Cardiac muscle cell (in vitro differentiated cells and primary cell): ENCODE measurements around the gene CDK2. TPM values are rescaled to one million over a fixed set of nuclear protein-coding genes. Genes with fewer than 3 reads are reported as not detected.
A peak's percentile ranks its signal among the peaks of the same experiment; 100 is the strongest.
"Not testable (repeated sequence)": the region's sequence is repeated elsewhere in the genome, so short reads cannot be mapped to it uniquely, and the experiment has no call there.

Experiments
- DNase-seq, 2 donors: peaks; one replicate each; pipeline versions ENCODE4 v3.0.0 to v3.0.0-alpha.2; 2010 to 2017; ENCODE audit warnings: low read depth in 1 of 2, low spot score in 1 of 2
- H3K27ac ChIP-seq: fragments of 200-600 bp; sonication (generic); 2 replicates; pipeline ENCODE4 v1.5.1; 2016
- H3K27me3 ChIP-seq: fragments of 200-600 bp; sonication (generic); 2 replicates; pipeline ENCODE4 v1.6.0; 2016; ENCODE audit warnings: control low read depth
- H3K36me3 ChIP-seq: fragments of 200-600 bp; sonication (generic); 2 replicates; pipeline ENCODE4 v1.5.1; 2016; ENCODE audit warnings: control low read depth
- H3K4me1 ChIP-seq: fragments of 200-600 bp; sonication (generic); 2 replicates; pipeline ENCODE4 v1.8.1; 2017; ENCODE audit warnings: low read depth, mild to moderate bottlenecking, mixed run types
- H3K4me3 ChIP-seq: fragments of 200-600 bp; sonication (generic); 2 replicates; pipeline ENCODE4 v1.5.1; 2016; ENCODE audit warnings: mild to moderate bottlenecking
- H3K9me3 ChIP-seq: fragments of 200-600 bp; sonication (generic); 2 replicates; pipeline ENCODE4 v1.5.1; 2017; ENCODE audit warnings: low read depth, mild to moderate bottlenecking, control low read depth
- polyA plus RNA-seq: library from polyadenylated mRNA; unstranded; fragments of >200 nt; fragmentation: Nextera tagmentation; extraction: Ambion mirVana; gene quantifications from 2 replicates; pipeline ENCODE4 v1.2.1, GENCODE V29; 2016
- total RNA-seq: library from RNA; depleted of rRNA; stranded (reverse); fragments of >200 nt; gene quantifications from 2 replicates; pipeline ENCODE4 v1.2.3, GENCODE V29; 2016
- TF ChIP-seq, protein P1 (sequence below): IDR thresholded peaks from 2 replicates; pipeline ENCODE4 v1.5.1; 2012; ENCODE audit warnings: low read depth, mild to moderate bottlenecking, low read length

Gene CDK2
- total and polyA plus RNA-seq, 2 experiments from 2014 or later, result 31.4 to 33.9 TPM

DNA sequence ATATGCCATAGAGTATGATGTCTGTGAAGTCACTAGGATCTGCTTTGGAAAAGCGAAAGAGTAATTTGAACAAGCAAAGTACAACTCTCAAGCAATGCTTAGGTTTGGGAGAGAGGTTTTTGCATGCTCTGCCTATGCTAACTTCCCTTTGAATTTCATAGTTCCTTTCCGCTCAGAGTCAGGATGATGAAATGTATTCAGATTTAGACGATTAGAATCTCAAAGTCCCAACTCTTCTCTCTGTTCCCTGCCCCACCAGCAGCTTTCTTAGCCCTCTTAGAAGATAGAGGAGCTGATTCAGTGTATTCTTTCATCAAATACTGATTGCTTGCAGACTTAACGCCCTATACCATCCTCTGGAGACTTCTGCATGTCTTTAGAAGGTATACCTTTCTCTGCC is 18.7 kb downstream of the CDK2 start:
- H3K9me3 ChIP-seq, result no peaks in the 10 kb centered on the region
- H3K36me3 ChIP-seq, result peaks cover 36% of the 10 kb centered on the region
- no peak overlapping the region for H3K4me3 ChIP-seq
- H3K27me3 ChIP-seq, result no peaks in the 10 kb centered on the region
- no peaks in the 10 kb centered on the region for H3K4me1 ChIP-seq
- peak overlapping the region; percentile 14 for H3K27ac ChIP-seq
- TF ChIP-seq, protein P1, sequence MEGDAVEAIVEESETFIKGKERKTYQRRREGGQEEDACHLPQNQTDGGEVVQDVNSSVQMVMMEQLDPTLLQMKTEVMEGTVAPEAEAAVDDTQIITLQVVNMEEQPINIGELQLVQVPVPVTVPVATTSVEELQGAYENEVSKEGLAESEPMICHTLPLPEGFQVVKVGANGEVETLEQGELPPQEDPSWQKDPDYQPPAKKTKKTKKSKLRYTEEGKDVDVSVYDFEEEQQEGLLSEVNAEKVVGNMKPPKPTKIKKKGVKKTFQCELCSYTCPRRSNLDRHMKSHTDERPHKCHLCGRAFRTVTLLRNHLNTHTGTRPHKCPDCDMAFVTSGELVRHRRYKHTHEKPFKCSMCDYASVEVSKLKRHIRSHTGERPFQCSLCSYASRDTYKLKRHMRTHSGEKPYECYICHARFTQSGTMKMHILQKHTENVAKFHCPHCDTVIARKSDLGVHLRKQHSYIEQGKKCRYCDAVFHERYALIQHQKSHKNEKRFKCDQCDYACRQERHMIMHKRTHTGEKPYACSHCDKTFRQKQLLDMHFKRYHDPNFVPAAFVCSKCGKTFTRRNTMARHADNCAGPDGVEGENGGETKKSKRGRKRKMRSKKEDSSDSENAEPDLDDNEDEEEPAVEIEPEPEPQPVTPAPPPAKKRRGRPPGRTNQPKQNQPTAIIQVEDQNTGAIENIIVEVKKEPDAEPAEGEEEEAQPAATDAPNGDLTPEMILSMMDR, result no peak
- no peak for DNase-seq

DNA sequence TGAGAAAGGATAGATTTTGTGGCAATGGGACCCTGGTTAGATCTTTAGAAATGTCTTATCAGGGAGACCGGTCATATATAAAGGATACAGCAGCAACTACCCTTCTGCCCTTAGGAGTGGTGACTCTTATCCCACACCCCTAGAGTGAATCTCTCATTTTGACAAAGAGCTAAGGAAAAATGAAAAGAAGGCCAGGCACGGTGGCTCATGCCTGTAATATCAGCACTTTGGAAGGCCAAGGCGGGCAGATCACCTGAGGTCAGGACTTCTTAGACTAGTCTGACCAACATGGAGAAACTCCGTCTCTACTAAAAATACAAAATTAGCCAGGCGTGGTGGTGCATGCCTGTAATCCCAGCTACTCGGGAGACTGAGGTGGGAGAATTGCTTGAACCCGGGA is 19.3 kb downstream of the CDK2 start:
- not testable (repeated sequence) for DNase-seq, H3K27me3 ChIP-seq, H3K9me3 ChIP-seq, H3K4me1 ChIP-seq, H3K4me3 ChIP-seq
- peaks cover 43% of the 10 kb centered on the region for H3K36me3 ChIP-seq
- H3K27ac ChIP-seq, result peak overlapping the region; percentile 14

DNA sequence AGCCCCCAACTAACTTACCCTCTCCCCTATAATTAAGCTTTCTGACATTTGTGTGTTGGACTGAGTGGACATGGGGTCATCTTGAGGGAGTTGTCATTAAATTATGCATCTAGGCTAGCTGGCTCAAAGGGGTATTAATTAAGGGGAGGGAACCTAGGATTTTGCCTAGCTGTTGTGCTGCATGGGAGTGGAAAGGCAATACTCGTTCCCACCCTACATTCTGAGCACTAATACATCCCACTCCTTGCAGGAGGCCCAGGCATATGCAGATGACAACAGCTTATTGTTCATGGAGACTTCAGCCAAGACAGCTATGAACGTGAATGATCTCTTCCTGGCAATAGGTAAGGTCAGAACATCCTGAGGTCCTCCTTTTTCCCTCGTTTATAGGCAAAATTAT is 24.5 kb downstream of the CDK2 start:
- Histone ChIP-seq H3K27me3 (no peaks in the 10 kb centered on the region), H3K36me3 (peaks cover 61% of the 10 kb centered on the region), H3K4me1 (no peaks in the 10 kb centered on the region), H3K27ac (no peak overlapping the region), H3K9me3 (no peaks in the 10 kb centered on the region), H3K4me3 (no peak overlapping the region)
- TF ChIP-seq, protein P1, result no peak
- DNase-seq, result no peak

DNA sequence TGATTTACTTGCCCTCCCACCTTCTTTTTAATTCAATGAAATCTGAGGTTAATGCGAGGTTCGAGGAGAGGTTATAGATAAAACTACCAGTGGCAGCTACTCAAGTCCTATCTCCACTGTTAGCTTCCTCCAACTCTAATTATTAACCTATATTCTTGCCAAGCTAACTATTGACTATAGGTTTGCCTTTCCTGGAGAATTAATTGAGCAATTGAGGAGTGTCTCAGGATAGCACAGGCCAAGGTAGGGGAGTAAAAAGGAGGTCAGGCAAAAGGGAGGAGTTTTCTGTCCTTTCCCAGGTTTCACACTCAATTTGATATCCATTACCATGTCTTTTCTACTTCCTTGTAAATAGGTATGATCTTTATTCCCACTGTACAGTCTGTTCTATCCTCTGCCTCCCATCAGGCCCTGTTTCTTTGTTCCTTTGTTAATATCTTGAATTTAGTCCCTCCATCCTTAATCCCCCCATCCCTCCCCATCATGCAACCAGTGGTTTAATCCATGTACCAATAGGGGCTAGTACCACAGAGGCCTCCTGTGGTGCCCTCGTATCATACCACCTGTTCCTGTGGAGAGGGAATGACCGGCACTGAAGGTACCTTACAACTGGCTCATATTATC is 26.7 kb downstream of the CDK2 start:
- peak overlapping the region; percentile 17 for H3K27ac ChIP-seq
- DNase-seq, result no peak
- H3K27me3 ChIP-seq, result no peaks in the 10 kb centered on the region
- TF ChIP-seq, protein P1, result no peak
- no peak overlapping the region for H3K4me3 ChIP-seq
- no peaks in the 10 kb centered on the region for H3K9me3 ChIP-seq
- H3K4me1 ChIP-seq, result peaks cover 6% of the 10 kb centered on the region
- H3K36me3 ChIP-seq, result peaks cover 45% of the 10 kb centered on the region

DNA sequence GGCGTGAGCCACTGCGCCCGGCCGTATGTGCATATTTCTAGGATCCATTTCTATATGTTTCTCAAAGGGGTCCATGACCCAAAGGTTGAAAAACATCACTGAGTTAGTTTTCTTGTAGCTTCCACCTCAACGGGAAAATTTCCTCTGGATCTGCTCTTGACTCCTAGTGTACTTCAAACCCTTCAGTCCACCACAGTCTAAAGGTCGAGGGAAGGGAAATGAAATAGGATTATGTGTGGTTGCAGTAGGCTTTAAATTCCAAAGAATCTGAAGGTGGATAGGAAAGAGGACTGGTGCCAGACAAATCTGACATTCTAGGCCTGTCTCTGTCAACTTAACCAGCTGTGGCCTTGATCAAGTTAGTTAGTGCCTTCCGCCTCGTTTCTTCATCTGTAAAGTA is 28.7 kb downstream of the CDK2 start:
- peak overlapping the region; percentile 43 for H3K27ac ChIP-seq
- no peak for DNase-seq
- H3K36me3 ChIP-seq, result peaks cover 35% of the 10 kb centered on the region
- peaks cover 6% of the 10 kb centered on the region for H3K4me1 ChIP-seq
- H3K27me3 ChIP-seq, result no peaks in the 10 kb centered on the region
- no peaks in the 10 kb centered on the region for H3K9me3 ChIP-seq
- TF ChIP-seq, protein P1, result no peak
- H3K4me3 ChIP-seq, result no peak overlapping the region

DNA sequence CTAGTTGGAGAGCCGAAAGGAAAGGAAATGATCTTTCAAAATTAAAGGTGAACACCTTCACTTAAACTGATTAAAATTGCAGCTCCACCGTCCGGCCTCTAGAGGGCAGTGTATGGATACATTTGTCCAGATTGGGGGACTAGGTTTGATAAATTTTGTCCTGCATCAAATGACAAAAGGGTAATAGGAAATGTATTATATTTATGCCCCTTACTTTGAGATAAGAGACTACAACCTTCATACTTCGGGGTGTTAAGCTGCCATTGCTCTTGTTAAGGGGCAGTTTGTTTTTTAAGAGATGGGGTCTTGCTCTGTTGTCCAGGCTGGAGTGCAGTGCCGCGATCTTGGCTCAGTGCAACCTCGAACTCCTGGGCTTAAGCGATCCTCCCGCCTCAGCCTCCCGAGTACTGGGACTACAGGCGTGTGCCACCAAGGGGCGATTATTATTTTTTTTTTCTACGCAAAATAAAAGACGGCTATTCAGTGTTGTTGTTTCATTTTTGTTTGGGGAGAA is 29.6 kb downstream of the CDK2 start:
- Histone ChIP-seq H3K4me3 (peak overlapping the region; percentile 43), H3K4me1 (peaks cover 6% of the 10 kb centered on the region), H3K27me3 (no peaks in the 10 kb centered on the region), H3K27ac (peak overlapping the region; percentile 75), H3K36me3 (peaks cover 26% of the 10 kb centered on the region), H3K9me3 (no peaks in the 10 kb centered on the region)
- DNase-seq, result peak; percentile 71 to 79
- TF ChIP-seq, protein P1, result peak; percentile 83
